GM18511 (cell line): ENCODE measurements around the gene PSMD6.

Source experiments
- ATAC-seq: cut with Tn5 transposase; IDR thresholded peaks from one replicate; pipeline ENCODE4 v1.9.1; 2021; ENCODE audit warnings: mild to moderate bottlenecking, moderate library complexity; ENCODE audit not compliant: unreplicated experiment

PSMD6 gene

DNA sequence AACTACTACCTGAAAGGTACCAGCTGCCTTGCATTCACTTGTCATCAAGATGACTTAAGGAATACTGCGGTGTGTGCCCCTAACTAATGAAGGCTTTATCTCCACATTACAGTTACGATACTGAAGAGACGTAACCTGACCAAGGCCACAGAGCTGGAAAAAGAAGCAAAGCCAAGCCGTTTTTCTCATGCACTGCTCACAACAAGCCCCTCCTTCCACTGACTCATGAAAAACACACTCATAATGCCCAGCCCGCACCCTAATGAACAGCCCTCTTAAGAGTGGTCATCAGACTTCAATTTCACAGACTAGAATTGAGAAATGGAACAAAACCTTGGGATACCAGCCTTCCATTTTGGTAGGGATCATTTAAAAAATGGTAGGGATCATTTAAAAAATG lies 11.6 kb downstream of the PSMD6 start:
- no peak for ATAC-seq

DNA sequence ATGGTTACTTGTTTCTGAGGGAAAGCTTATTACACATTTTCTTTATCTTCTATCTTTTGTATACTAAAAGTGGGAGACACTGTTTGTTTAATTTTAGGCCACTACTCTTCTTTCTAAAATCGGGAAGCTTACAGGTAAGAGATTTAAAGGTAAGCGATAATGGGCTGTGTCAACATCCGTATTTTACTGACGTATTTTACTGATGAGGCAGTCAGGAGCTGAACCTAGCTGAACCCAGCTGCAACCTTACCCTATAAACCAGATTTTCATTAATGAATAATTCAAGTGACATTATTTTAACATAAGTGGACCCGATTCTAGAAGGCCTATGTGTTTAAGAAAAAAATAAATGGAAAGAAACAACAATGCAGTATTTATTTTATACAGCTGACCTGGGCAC lies 13.1 kb downstream of the PSMD6 start:
- ATAC-seq: no peak

DNA sequence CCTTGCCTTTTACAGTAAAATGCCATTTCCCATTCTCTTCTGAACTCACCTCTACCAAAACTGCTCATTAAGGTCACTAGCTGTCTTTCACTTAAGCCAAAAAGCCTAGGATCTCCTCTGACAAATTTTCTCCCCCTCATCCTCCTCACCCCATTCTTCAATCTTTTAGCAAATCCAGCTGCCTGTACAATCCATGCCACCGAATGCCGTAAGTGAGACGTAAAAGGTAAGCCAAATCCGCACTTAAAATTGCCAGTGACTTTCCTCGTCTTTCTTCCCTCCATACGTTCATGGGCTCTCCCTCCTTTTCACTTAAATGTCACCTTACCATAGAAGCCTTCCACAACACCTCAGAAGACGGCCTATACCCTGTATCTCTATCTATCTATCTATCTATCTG lies 13.8 kb downstream of the PSMD6 start:
- no peak for ATAC-seq

DNA sequence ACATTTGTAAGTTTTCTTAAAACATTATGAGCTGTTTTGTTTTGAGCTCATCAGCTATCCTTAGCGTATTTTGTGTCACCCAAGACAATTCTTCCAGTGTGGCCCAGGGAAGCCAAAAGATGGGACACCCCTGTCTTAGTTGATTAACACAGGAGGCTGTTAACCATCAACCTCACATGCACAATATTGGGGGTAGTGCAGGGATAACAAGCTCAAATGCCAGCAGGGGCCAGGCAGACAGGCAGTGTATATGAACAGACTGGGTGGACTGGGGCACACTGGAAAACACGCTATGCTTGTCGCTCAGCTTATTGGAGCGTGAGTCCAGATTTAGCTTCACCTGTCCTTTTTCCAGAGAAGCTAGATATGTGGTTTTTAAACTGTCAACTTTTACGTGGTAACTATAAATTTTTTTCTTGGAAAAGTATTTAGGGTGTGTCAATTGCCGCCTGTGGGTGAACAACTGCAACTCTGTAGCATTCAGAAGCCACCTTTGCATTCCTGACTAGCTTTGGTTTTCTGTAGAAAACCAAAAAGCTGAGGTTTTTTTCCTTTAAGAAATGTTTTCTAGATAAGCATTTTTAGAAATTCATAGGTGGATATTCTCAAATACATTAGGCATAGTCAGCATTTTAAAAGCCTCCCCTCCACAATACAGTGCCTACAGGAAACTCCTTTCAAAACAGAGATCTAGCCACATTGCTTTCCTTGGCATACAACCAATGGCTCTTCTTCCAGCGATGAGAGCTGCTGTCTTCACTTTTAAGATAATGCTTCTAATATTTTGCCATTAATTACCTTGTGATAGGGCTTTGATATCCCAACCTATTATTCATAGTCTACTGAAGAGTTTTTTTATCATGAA lies 14.6 kb downstream of the PSMD6 start:
- ATAC-seq: no peak

DNA sequence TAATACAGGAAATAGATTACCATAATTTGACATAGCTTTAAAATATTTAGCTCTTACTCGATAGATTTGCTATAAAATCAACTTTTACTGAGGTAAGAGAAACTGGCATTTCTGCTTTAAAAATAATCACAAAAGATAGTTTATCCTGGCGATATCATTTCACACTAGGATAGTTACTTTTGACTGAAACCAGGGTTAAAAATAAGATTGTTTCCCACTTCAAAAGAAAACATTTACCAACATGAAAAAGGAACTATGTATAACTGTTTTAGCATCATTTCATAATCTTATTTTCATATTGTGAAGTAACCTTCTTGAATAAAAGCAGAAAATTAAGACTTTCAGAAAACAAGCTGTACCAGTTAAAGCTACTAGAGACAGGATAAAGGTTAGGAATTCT lies 15.3 kb downstream of the PSMD6 start:
- ATAC-seq: no peak

GRCh38 chr3:64003589-64003988 lies 19.7 kb downstream of the PSMD6 start:
- ATAC-seq: no peak

DNA sequence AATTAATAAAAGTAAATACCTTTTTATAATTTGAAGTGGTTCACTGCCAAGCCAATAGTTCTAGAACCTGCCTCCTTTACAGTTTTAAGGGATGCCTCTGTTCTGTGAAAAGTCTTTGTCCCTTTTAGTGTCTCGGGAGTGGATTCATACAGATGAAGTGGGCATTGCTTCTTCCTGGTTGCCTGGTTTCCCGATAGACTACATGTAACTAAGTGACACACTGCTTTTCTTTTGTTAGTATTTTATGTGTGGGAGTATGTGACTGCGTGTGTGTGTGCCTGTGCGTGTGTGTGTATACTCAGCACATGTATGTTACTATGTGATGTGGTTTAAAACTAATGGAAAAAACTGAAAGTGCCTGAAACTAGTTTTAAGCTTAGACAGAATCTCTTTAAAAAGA lies 21.1 kb downstream of the PSMD6 start:
- no peak for ATAC-seq

- ATAC-seq: no peak
These were observed 22.7 kb downstream of the PSMD6 start for GRCh38 chr3:64000453-64001055.

GRCh38 chr3:63998852-63999754 lies 24.2 kb downstream of the PSMD6 start:
- ATAC-seq: no peak

DNA sequence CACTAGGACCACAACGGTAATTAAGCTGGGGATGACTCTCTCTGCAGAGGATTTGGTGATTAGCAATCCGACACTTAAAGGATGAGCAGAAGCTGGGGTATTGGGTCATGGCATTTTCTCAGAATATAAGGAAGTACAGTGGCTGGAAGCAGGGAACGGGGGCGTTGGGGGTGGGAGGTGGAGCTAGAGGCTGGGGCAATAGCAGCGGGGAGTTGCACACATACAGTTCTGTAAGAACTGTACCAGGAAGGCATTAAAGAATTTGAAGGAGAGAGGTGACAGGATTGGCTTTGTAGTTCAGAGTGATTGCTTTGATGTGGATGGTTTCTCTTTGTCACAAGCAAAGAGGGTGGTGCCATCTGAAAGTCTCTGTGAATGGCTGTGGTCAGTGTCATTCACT lies 28.2 kb downstream of the PSMD6 start:
- no peak for ATAC-seq

DNA sequence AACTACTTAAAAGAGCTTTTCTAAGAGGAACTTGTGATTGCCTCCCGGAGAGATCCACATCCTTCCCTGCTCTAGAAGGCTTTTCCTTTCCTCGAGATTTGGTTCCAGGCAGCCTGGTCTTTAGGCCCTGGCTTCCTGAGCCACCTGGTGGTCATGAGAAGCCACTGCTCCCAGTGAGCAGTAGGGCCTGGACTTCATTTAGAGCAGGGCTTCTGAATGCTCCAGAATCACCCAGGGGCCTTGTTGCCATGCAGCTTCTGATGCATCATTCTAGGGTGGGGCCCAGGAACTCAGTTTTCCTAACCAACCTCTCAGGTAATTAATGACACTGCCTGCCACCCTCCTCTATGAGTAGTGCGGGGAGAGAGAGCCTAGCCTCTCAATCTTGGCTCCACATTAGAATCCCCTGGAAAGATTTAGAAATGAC lies 29.6 kb downstream of the PSMD6 start:
- ATAC-seq: peak; percentile 93

- ATAC-seq: no peak
These were observed 30.6 kb downstream of the PSMD6 start for GRCh38 chr3:63992516-63993209.

- ATAC-seq: no peak
These were observed 31.6 kb downstream of the PSMD6 start for GRCh38 chr3:63991666-63992065.

DNA sequence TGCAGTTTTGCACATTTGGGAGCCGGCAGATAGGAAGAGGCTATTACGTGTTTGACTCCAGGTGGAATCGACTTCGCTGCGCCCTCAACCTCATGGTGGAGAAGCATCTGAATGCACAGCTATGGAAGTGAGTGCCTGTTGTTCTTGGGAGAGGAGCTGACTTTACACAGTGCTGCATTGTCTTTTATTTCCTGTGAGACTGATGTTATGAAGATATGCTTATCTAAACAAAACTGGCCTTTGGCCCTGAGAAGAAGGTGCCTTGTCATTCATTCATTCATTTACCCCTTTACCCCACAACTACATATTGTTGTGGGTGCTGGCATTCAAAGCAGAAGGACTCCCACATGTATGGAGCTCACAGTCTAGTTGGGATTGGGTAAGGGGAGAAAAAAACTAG lies 32.6 kb downstream of the PSMD6 start:
- ATAC-seq: no peak

- ATAC-seq: no peak
These were observed 33.1 kb downstream of the PSMD6 start for GRCh38 chr3:63990204-63990603.

GRCh38 chr3:63988943-63989342 lies 34.4 kb downstream of the PSMD6 start:
- ATAC-seq: no peak

DNA sequence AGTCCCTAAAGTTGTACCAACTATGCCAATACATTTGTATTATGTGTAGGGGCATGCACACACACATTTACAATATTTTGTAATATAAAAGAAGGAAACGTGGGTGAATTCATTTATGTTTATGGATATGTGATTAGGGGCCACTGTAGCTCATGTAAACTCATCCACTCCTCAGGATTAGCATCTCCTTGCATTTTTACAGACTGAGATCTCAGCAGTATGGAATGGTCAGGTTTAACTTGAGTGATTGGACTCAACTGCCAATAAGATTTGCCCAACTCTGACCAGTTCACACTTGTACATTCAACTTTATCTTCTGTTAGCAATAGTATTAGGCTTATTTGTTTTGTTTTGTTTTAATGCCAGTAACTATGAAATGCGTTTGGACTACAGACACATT lies 36.5 kb downstream of the PSMD6 start:
- no peak for ATAC-seq

DNA sequence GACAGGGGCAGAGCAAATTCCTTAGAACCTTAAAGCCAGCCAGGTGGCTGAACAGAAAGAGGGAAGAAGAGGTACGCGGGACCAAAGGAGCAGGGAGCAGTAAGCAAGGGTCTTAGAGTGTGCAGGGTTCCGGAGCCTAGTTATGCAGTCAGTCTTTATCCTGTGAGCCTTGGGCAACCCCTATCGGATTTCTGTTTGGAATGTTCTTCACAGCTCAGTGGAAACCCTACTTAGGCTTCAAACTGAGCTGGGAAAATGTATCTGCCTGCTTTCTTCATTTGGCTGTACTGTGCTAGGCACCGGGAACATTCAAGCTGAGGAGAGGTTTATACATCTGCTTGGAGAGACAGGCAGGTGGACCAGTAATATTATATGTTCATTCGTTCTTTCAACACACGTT lies 37.1 kb downstream of the PSMD6 start:
- ATAC-seq: no peak

DNA sequence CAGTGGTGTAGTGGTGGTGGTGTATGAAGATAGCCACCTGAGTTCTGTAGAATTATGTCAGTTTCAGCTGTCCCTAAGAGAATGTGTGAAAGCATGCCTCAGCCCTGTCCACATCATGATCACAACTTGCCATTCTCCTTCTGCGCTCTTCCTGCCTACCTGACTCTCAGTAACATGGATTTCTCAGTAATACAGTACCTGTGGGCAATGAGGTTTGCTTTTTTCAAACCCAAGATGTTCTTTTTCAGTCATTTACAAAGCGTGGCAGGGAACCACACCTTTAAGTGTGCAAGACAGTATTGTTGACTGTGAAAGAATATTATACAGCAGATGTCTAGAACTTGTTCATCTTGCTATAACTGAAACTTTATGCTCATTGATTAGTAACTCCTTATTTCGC lies 38.9 kb downstream of the PSMD6 start:
- no peak for ATAC-seq

DNA sequence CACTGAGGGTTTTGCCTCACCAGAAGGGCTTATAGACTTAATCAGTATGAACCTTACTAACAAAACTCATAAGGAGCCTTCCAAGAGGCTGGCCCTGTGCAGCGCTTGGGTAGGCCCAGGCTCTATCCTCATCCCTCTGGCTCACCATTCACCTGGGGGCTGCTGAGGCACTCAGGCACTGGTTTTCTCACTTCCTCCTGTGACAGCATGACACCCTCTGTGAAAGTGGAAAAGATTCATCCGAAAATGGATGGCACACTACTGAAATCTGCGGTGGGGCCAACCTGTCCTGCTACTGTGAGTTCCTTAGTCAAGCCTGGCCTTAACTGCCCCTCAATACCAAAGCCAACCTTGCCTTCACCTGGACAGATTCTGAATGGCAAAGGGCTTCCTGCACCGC lies 41.3 kb downstream of the PSMD6 start:
- ATAC-seq: no peak
